ENCODE data around the gene FLOT1.

GRCh38 chr6:30684386-30685156, 57.9 kb downstream of the FLOT1 start:
- TF ChIP-seq CTCF (IDR thresholded peaks at IDR 0.05) = no peak
- TF ChIP-seq POLR2A (IDR thresholded peaks at IDR 0.05) = no peak

Measured in esophagus squamous epithelium (tissue), 4 donors.